GM12878 (cell line): ENCODE data around the gene DACT3. TPM values are rescaled to one million over a fixed set of nuclear protein-coding genes. Genes with fewer than 3 reads are reported as not detected.

ENCODE experiments used
- ATAC-seq: fragments of 200-7000 bp; cut with Tn5 transposase; 3 replicates; pipeline ENCODE4 v1.9.1; 2020; ENCODE audit warnings: mild to moderate bottlenecking, moderate library complexity
- BruUV-seq: library from RNA; stranded (reverse); fragments of 400-500 nt; replicated peaks from 2 replicates; lab custom pipeline; 2021; lab: Mats Ljungman, UMichigan
- CTCF ChIA-PET: fragments of 300-600 bp; sonication (Branson Sonifier 250); formaldehyde crosslinking; extraction: SDS; loops from one replicate; lab custom pipeline; 2021; ENCODE audit warnings: inconsistent platforms; lab: Yijun Ruan, JAX
- POLR2A ChIA-PET: fragments of 350-600 bp; formaldehyde crosslinking; extraction: SDS; loops from one replicate; lab custom pipeline; 2021; ENCODE audit warnings: inconsistent platforms; lab: Charles Lee
- RAD21 ChIA-PET: fragments of 300-600 bp; sonication (Branson Sonifier 250); formaldehyde crosslinking; loops from one replicate; lab custom pipeline; 2023; ENCODE audit warnings: antibody characterized with exemption; ENCODE audit not compliant: unreplicated experiment; lab: Charles Lee
- SMC1A ChIA-PET: fragments of 300-600 bp; sonication (Branson Sonifier 250); formaldehyde crosslinking; loops from one replicate; lab custom pipeline; 2023; ENCODE audit not compliant: unreplicated experiment, uncharacterized antibody; lab: Charles Lee
- DNase-seq: peaks from one replicate; pipeline ENCODE4 v3.0.0-alpha.2; 2011; ENCODE audit warnings: low read depth, low spot score
- FAIRE-seq: peaks from 3 replicates; lab custom pipeline; 2011; peaks lifted over from hg19 to GRCh38; lab: Jason Lieb, UNC
- H2AFZ ChIP-seq: 2 replicates; pipeline ENCODE4 v1.6.0; 2011; ENCODE audit warnings: low read depth, low read length, control low read depth; ENCODE audit not compliant: control insufficient read depth
- H3K27ac ChIP-seq: 2 replicates; pipeline ENCODE4 v1.5.1; 2011; ENCODE audit warnings: control low read depth; ENCODE audit not compliant: control insufficient read depth, insufficient read depth
- H3K27me3 ChIP-seq, 2 experiments: replicated peaks in 1 of 2; 2 replicates each; pipeline versions ENCODE4 v1.6.0 to v1.6.1; 2011; ENCODE audit warnings: low read length in 1 of 2; ENCODE audit not compliant: control insufficient read depth in 2 of 2, insufficient read depth in 2 of 2
- H3K36me3 ChIP-seq, 2 experiments: 2 replicates each; pipeline ENCODE4 v1.5.1; 2011; ENCODE audit warnings: low read length in 1 of 2; ENCODE audit not compliant: control insufficient read depth in 2 of 2, insufficient read depth in 2 of 2
- H3K4me1 ChIP-seq: 2 replicates; pipeline ENCODE4 v1.6.1; 2011; ENCODE audit warnings: mild to moderate bottlenecking, low read length, moderate library complexity, mixed read lengths; ENCODE audit not compliant: control insufficient read depth, insufficient read depth
- H3K4me2 ChIP-seq: 2 replicates; pipeline ENCODE4 v1.6.0; 2011; ENCODE audit warnings: control low read depth; ENCODE audit not compliant: control insufficient read depth, insufficient read depth
- H3K4me3 ChIP-seq: fragments of 200-600 bp; sonication (generic); 2 replicates; pipeline ENCODE4 v1.5.1; 2016
- H3K79me2 ChIP-seq: 2 replicates; pipeline ENCODE4 v1.6.0; 2011; ENCODE audit warnings: low read length; ENCODE audit not compliant: control insufficient read depth, insufficient read depth
- H3K9ac ChIP-seq: 2 replicates; pipeline ENCODE4 v1.8.0; 2011; ENCODE audit warnings: low read length, control low read depth, mixed read lengths; ENCODE audit not compliant: control insufficient read depth, insufficient read depth
- H3K9me3 ChIP-seq: replicated peaks from 3 replicates; pipeline ENCODE4 v1.5.1; 2011; ENCODE audit warnings: mild to moderate bottlenecking, low read length; ENCODE audit not compliant: control insufficient read depth, insufficient read depth
- H4K20me1 ChIP-seq: 2 replicates; pipeline ENCODE4 v1.6.0; 2011; ENCODE audit not compliant: control insufficient read depth, insufficient read depth
- BACH1 ChIP-seq: fragments of 450-650 bp; IDR thresholded peaks from 2 replicates; pipeline ENCODE4 v1.6.1; 2017; ENCODE audit warnings: mild to moderate bottlenecking, borderline replicate concordance
- CEBPZ ChIP-seq: fragments of 150-350 bp; IDR thresholded peaks from 2 replicates; pipeline ENCODE4 v1.6.1; 2016; ENCODE audit warnings: low read depth, low read length
- CREM ChIP-seq: IDR thresholded peaks from 2 replicates; pipeline ENCODE4 v1.6.1; 2014; ENCODE audit warnings: antibody characterized with exemption, low read depth
- IKZF2 ChIP-seq, 2 experiments: fragments of 450-650 bp; IDR thresholded peaks; 2 replicates each; pipeline ENCODE4 v1.6.1; 2017; ENCODE audit warnings: mild to moderate bottlenecking in 2 of 2, moderate library complexity in 2 of 2
- SIN3A ChIP-seq: IDR thresholded peaks from 2 replicates; pipeline ENCODE4 v1.6.1; 2012; ENCODE audit warnings: low read depth, low read length, improper control_type of control experiment
- SMC3 ChIP-seq: IDR thresholded peaks from 2 replicates; pipeline ENCODE4 v1.6.1; 2011; ENCODE audit warnings: low read length, improper control_type of control experiment, borderline replicate concordance
- WGBS: methylation state at CpG from one replicate; pipeline ENCODE4 v1.1.6; 2016; ENCODE audit warnings: low lambda C conversion rate; ENCODE audit not compliant: insufficient replicate concordance, insufficient coverage; ENCODE audit errors: missing lambda C conversion rate; 5-methylcytosine and 5-hydroxymethylcytosine counted together
- in situ Hi-C: fragments of 300-500 bp; cut with MboI; formaldehyde crosslinking; loops from 9 replicates; pipeline ENCODE4 v1.14.3; 2018; ENCODE audit warnings: mixed read lengths
- intact Hi-C: fragments of 100-400 bp; cut with micrococcal nuclease; formaldehyde crosslinking; loops from one replicate; pipeline ENCODE4 v1.14.2; 2022; ENCODE audit not compliant: unreplicated experiment
- polyA plus RNA-seq, 11 experiments: library from polyadenylated mRNA; depleted of rRNA in 4 of 11; unstranded in 6 of 11; stranded (reverse) in 5 of 11; fragments of >200 nt; fragmentation: Nextera tagmentation in 4 of 11; fragmentation: Illumina TruSeq in 1 of 11; extraction: Ambion mirVana in 4 of 11; extraction: Trizol in 1 of 11; gene quantifications; 1 replicate in 1 of 11; 2 replicates in 10 of 11; pipeline versions ENCODE4 v1.2.1 to v1.2.3, GENCODE V29; 2011 to 2016; ENCODE audit warnings: inconsistent platforms in 2 of 11, missing spikeins in 2 of 11, low read depth in 1 of 11
- total RNA-seq, 4 experiments: library from RNA; depleted of rRNA in 3 of 4; stranded (reverse); fragments of >200 nt in 3 of 4; fragmentation: Illumina TruSeq in 1 of 4; extraction: Trizol in 1 of 4; gene quantifications; 2 replicates each; pipeline versions ENCODE4 v1.2.1 to v1.2.3, GENCODE V29; 2013 to 2021
- TF ChIP-seq, protein P1 (sequence below): fragments of 450-650 bp; formaldehyde crosslinking; IDR thresholded peaks from 2 replicates; pipeline ENCODE4 v1.4.0; 2020; ENCODE audit warnings: mild to moderate bottlenecking, moderate library complexity
- TF ChIP-seq, protein P2 (sequence below): fragments of 450-650 bp; IDR thresholded peaks from 2 replicates; pipeline ENCODE4 v1.6.1; 2017; ENCODE audit warnings: antibody characterized with exemption, mild to moderate bottlenecking, moderate library complexity

Gene DACT3
- total and polyA plus RNA-seq, 10 of the 15 experiments (the other 5 are each of a cell fraction or from before 2014, with no cell fraction given), result 0.05 to 2.5 (median 0.35) TPM; not detected in 1

- Histone ChIP-seq H3K27ac (no peak overlapping the region), H3K4me2 (no peak overlapping the region), H3K79me2 (peaks cover 49% of the 10 kb centered on the region), H3K9me3 (no peaks in the 10 kb centered on the region), H3K9ac (no peak overlapping the region), H2AFZ (no peak overlapping the region), H3K4me1 (peaks cover 12% of the 10 kb centered on the region), H3K4me3 (no peak overlapping the region), H4K20me1 (peaks cover 14% of the 10 kb centered on the region), H3K27me3 (no peaks in the 10 kb centered on the region), H3K36me3 (peaks cover 31 to 43% of the 10 kb centered on the region in 2 experiments)
- no peak for ATAC-seq
- DNase-seq, result no peak
- intact Hi-C loops (no loop called here), in situ Hi-C loops (no loop called here)
- ChIA-PET RAD21 (interaction anchor here (1.3 to 1.4 kb wide), 2 partner anchors 9 to 56 kb away, joined by 3 to 6 read pairs; partner anchors contain the start of gene DACT3), POLR2A (interaction anchor here (1.1 to 7.3 kb wide), 2 partner anchors 15 to 26 kb away, joined by 3 to 72 read pairs; no protein-coding TSS in a partner anchor), SMC1A (interaction anchor here (0.7 to 2.8 kb wide), 4 partner anchors 10 to 56 kb away, joined by 3 to 12 read pairs (median 4); partner anchors contain the start of gene DACT3), CTCF (interaction anchor here (0.8 to 3.2 kb wide), 3 partner anchors 9 to 57 kb away, joined by 5 to 14 read pairs (median 5); partner anchors contain the start of gene DACT3)
- WGBS, result 99% methylated on average over 16 of the region's 16 CpGs
- no TSS peak for BruUV-seq
- FAIRE-seq, result no peak
- TF ChIP-seq, protein P1, sequence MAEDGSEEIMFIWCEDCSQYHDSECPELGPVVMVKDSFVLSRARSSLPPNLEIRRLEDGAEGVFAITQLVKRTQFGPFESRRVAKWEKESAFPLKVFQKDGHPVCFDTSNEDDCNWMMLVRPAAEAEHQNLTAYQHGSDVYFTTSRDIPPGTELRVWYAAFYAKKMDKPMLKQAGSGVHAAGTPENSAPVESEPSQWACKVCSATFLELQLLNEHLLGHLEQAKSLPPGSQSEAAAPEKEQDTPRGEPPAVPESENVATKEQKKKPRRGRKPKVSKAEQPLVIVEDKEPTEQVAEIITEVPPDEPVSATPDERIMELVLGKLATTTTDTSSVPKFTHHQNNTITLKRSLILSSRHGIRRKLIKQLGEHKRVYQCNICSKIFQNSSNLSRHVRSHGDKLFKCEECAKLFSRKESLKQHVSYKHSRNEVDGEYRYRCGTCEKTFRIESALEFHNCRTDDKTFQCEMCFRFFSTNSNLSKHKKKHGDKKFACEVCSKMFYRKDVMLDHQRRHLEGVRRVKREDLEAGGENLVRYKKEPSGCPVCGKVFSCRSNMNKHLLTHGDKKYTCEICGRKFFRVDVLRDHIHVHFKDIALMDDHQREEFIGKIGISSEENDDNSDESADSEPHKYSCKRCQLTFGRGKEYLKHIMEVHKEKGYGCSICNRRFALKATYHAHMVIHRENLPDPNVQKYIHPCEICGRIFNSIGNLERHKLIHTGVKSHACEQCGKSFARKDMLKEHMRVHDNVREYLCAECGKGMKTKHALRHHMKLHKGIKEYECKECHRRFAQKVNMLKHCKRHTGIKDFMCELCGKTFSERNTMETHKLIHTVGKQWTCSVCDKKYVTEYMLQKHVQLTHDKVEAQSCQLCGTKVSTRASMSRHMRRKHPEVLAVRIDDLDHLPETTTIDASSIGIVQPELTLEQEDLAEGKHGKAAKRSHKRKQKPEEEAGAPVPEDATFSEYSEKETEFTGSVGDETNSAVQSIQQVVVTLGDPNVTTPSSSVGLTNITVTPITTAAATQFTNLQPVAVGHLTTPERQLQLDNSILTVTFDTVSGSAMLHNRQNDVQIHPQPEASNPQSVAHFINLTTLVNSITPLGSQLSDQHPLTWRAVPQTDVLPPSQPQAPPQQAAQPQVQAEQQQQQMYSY (CRISPR knock-in tag), result no peak
- TF ChIP-seq IKZF2 (IDR thresholded peaks at IDR 0.05) (no peak), CREM (no peak), CEBPZ (no peak), BACH1 (no peak), SMC3 (no peak), SIN3A (no peak)
- TF ChIP-seq, protein P2, sequence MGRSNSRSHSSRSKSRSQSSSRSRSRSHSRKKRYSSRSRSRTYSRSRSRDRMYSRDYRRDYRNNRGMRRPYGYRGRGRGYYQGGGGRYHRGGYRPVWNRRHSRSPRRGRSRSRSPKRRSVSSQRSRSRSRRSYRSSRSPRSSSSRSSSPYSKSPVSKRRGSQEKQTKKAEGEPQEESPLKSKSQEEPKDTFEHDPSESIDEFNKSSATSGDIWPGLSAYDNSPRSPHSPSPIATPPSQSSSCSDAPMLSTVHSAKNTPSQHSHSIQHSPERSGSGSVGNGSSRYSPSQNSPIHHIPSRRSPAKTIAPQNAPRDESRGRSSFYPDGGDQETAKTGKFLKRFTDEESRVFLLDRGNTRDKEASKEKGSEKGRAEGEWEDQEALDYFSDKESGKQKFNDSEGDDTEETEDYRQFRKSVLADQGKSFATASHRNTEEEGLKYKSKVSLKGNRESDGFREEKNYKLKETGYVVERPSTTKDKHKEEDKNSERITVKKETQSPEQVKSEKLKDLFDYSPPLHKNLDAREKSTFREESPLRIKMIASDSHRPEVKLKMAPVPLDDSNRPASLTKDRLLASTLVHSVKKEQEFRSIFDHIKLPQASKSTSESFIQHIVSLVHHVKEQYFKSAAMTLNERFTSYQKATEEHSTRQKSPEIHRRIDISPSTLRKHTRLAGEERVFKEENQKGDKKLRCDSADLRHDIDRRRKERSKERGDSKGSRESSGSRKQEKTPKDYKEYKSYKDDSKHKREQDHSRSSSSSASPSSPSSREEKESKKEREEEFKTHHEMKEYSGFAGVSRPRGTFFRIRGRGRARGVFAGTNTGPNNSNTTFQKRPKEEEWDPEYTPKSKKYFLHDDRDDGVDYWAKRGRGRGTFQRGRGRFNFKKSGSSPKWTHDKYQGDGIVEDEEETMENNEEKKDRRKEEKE, result no peak
Observed at GRCh38 chr19:46605356-46605821, 55.6 kb downstream of the DACT3 start.
